ENCODE results near the gene NSMCE4A. TPM values are rescaled to one million over a fixed set of nuclear protein-coding genes. Genes with fewer than 3 reads are reported as not detected.

The NSMCE4A gene
- total RNA-seq, 3 donors from 2014 or later (not counting 1 experiment from before 2014, with no cell fraction given): 47.8 to 60.3 (median 47.9) TPM

- H3K9me3 Mint-ChIP-seq: peaks cover 0 to 3% of the 10 kb centered on the region in 2 donors
- peaks cover 2% of the 10 kb centered on the region for H3K36me3 Mint-ChIP-seq
- no peak overlapping the region for H3K27ac ChIP-seq (ENCODE audit: low read length)
- ATAC-seq: no peak
- no peak overlapping the region for H3K4me3 ChIP-seq (ENCODE audit: low read length)
- no peak overlapping the region for H3K27ac Mint-ChIP-seq
- no peaks in the 10 kb centered on the region for H3K27me3 ChIP-seq (ENCODE audit: control insufficient read depth, insufficient read depth, low read length)
- no peak overlapping the region for H3K4me3 Mint-ChIP-seq
- peaks cover 15 to 21% of the 10 kb centered on the region in 2 donors for H3K27me3 Mint-ChIP-seq (ENCODE audit: low read depth in 2 of 2)
- TF ChIP-seq CTCF (IDR thresholded peaks at IDR 0.05): no peak
- H3K9me3 ChIP-seq (ENCODE audit: control insufficient read depth, insufficient read depth, low read length): no peaks in the 10 kb centered on the region
- H3K4me1 ChIP-seq (ENCODE audit: control insufficient read depth, insufficient read depth, low read length): no peaks in the 10 kb centered on the region
- H3K36me3 ChIP-seq (ENCODE audit: control insufficient read depth, insufficient read depth, low read length): no peaks in the 10 kb centered on the region
- 81% methylated on average over 9 of the region's 9 CpGs for WGBS (ENCODE audit: insufficient coverage)
- H3K4me1 Mint-ChIP-seq: no peaks in the 10 kb centered on the region
- DNase-seq: no peak
- intact Hi-C loops (cut with micrococcal nuclease): no loop called here
Observed at GRCh38 chr10:121990015-121990677, 15.1 kb upstream of the NSMCE4A start.

GRCh38 chr10:121988361-121989324 is 13.6 kb upstream of the NSMCE4A start, which contains the start of gene TACC2:
Gene TACC2 (plus strand): TSS chr10:121989163. CDS start chr10:122021982, 32,819 bp downstream.
- peaks cover 13 to 16% of the 10 kb centered on the region in 2 donors for H3K27me3 Mint-ChIP-seq (ENCODE audit: low read depth in 2 of 2)
- no peaks in the 10 kb centered on the region for H3K27me3 ChIP-seq (ENCODE audit: control insufficient read depth, insufficient read depth, low read length)
- H3K4me1 Mint-ChIP-seq: no peaks in the 10 kb centered on the region
- no peak for ATAC-seq
- TF ChIP-seq CTCF (IDR thresholded peaks at IDR 0.05): no peak
- no peak within 1 kb of the TSS for H3K4me3 Mint-ChIP-seq
- H3K9me3 Mint-ChIP-seq: peaks cover 3 to 8% of the 10 kb centered on the region in 2 donors
- H3K4me1 ChIP-seq (ENCODE audit: control insufficient read depth, insufficient read depth, low read length): no peaks in the 10 kb centered on the region
- DNase-seq: no peak
- peaks cover 11% of the 10 kb centered on the region for H3K9me3 ChIP-seq (ENCODE audit: control insufficient read depth, insufficient read depth, low read length)
- peaks cover 15% of the 10 kb centered on the region for H3K36me3 Mint-ChIP-seq
- no peaks in the 10 kb centered on the region for H3K36me3 ChIP-seq (ENCODE audit: control insufficient read depth, insufficient read depth, low read length)
- no peak within 1 kb of the TSS for H3K27ac Mint-ChIP-seq
- 85% methylated on average over 13 of the region's 15 CpGs for WGBS (ENCODE audit: insufficient coverage)
- intact Hi-C loops (cut with micrococcal nuclease): no loop called here
- no peak within 1 kb of the TSS for H3K4me3 ChIP-seq (ENCODE audit: low read length)
- no peak within 1 kb of the TSS for H3K27ac ChIP-seq (ENCODE audit: low read length)

DNA sequence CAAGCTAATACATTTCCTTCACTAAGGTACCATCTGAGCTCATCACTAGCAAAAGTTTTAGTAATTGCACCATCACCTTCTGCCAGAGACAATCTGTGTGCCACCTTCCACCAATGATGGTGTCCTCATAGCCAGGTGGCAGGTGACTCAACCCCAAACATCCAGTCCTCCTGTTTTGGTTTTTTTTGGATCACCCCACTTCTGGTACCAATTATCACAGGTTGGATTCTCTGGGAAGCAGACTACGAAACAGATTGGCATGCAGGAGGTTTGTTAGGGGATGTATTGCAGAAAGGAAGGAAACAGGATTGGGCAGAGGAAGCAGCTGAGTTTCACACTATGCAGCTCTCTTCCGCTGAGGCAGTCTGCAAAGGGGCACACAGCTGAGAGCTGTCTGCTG is 9.4 kb upstream of the NSMCE4A start:
- H3K27me3 Mint-ChIP-seq (ENCODE audit: low read depth in 2 of 2): peaks cover 17 to 32% of the 10 kb centered on the region in 2 donors
- no peaks in the 10 kb centered on the region for H3K27me3 ChIP-seq (ENCODE audit: control insufficient read depth, insufficient read depth, low read length)
- no peak overlapping the region for H3K27ac Mint-ChIP-seq
- TF ChIP-seq CTCF (IDR thresholded peaks at IDR 0.05): no peak
- H3K9me3 ChIP-seq (ENCODE audit: control insufficient read depth, insufficient read depth, low read length): peaks cover 11% of the 10 kb centered on the region
- H3K36me3 Mint-ChIP-seq: peaks cover 15% of the 10 kb centered on the region
- no peaks in the 10 kb centered on the region for H3K36me3 ChIP-seq (ENCODE audit: control insufficient read depth, insufficient read depth, low read length)
- peaks cover 3 to 8% of the 10 kb centered on the region in 2 donors for H3K9me3 Mint-ChIP-seq
- WGBS (ENCODE audit: insufficient coverage): 77% methylated on average over 2 of the region's 2 CpGs
- H3K4me1 Mint-ChIP-seq: no peaks in the 10 kb centered on the region
- H3K27ac ChIP-seq (ENCODE audit: low read length): no peak overlapping the region
- intact Hi-C loops (cut with micrococcal nuclease): no loop called here
- H3K4me3 Mint-ChIP-seq: no peak overlapping the region
- ATAC-seq (no peak), DNase-seq (no peak)
- no peaks in the 10 kb centered on the region for H3K4me1 ChIP-seq (ENCODE audit: control insufficient read depth, insufficient read depth, low read length)
- no peak overlapping the region for H3K4me3 ChIP-seq (ENCODE audit: low read length)

Measured in natural killer cell (primary cell).